ENCODE data around the gene OGT. TPM values are rescaled to one million over a fixed set of nuclear protein-coding genes. Genes with fewer than 3 reads are reported as not detected.
A peak's percentile ranks its signal among the peaks of the same experiment; 100 is the strongest.

The OGT gene
- polyA plus RNA-seq, 3 donors: 11.7 to 310 (median 14.0) TPM

DNA sequence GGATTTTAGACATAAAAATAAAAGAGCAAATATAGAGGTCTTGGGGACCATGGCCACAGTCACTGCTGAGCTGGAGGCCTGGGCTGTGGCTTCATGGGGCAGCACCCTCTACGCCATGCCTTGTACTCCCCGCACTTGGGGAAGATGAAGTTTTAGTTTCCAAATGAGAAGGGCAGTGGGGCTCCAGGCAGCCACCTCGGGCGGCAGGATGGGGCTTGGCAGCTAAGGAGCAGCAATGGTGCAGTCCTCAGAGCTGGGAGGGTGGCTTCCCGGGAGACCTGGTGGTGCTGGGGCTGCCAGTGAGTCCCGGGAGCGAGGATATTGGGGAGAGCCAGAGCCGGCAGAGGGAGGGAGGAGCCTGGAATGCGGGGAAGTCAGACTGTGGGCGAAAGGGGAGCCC lies 83.0 kb downstream of the OGT start:
- no peaks in the 10 kb centered on the region for H4K20me1 ChIP-seq (ENCODE audit: insufficient read depth, low read length)
- peaks cover 16% of the 10 kb centered on the region for H3K4me1 Mint-ChIP-seq
- TF ChIP-seq, protein P1, sequence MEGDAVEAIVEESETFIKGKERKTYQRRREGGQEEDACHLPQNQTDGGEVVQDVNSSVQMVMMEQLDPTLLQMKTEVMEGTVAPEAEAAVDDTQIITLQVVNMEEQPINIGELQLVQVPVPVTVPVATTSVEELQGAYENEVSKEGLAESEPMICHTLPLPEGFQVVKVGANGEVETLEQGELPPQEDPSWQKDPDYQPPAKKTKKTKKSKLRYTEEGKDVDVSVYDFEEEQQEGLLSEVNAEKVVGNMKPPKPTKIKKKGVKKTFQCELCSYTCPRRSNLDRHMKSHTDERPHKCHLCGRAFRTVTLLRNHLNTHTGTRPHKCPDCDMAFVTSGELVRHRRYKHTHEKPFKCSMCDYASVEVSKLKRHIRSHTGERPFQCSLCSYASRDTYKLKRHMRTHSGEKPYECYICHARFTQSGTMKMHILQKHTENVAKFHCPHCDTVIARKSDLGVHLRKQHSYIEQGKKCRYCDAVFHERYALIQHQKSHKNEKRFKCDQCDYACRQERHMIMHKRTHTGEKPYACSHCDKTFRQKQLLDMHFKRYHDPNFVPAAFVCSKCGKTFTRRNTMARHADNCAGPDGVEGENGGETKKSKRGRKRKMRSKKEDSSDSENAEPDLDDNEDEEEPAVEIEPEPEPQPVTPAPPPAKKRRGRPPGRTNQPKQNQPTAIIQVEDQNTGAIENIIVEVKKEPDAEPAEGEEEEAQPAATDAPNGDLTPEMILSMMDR (IDR thresholded peaks at IDR 0.05): no peak
- no peaks in the 10 kb centered on the region for H3K9me3 ChIP-seq (replicated peaks in 1 of 2; ENCODE audit: control insufficient read depth in 1 of 2, insufficient read depth in 1 of 2, low read length in 2 of 2)
- H3K4me3 ChIP-seq (replicated peaks in 1 of 3; ENCODE audit: low read depth in 2 of 3, low read length in 3 of 3): no peak overlapping the region
- peaks cover 12 to 30% of the 10 kb centered on the region in 2 donors for H3K36me3 ChIP-seq (replicated peaks in 1 of 2; ENCODE audit: control insufficient read depth in 1 of 2, insufficient read depth in 2 of 2, low read length in 2 of 2)
- WGBS (ENCODE audit: insufficient coverage): 100% methylated on average over 1 of the region's 10 CpGs
- H3K4me2 ChIP-seq (replicated peaks; ENCODE audit: extremely low read depth, low read length, poor library complexity, severe bottlenecking): no peak overlapping the region
- H3K4me1 ChIP-seq (ENCODE audit: control insufficient read depth in 1 of 2, insufficient read depth in 2 of 2, low read length in 2 of 2): peaks cover 12 to 14% of the 10 kb centered on the region in 2 donors
- peaks cover 0 to 2% (median 0%) of the 10 kb centered on the region in 7 donors for H3K9me3 Mint-ChIP-seq
- no peak overlapping the region for H3K27ac Mint-ChIP-seq
- no peak overlapping the region for H3K9ac ChIP-seq (ENCODE audit: insufficient read depth, low read length, poor library complexity, severe bottlenecking)
- H3K27me3 Mint-ChIP-seq (ENCODE audit: low read depth in 3 of 3): peaks cover 0 to 3% (median 2%) of the 10 kb centered on the region in 3 donors
- no peak overlapping the region for H3K27ac ChIP-seq (ENCODE audit: low read depth in 1 of 2, low read length in 2 of 2)
- DNase-seq: no peak
- H3K27me3 ChIP-seq (ENCODE audit: control insufficient read depth in 2 of 2, insufficient read depth in 2 of 2, low read length in 2 of 2): no peaks in the 10 kb centered on the region
- H3K4me3 Mint-ChIP-seq: no peak overlapping the region
- no peak overlapping the region for H2AFZ ChIP-seq (ENCODE audit: insufficient read depth, low read depth, low read length, poor library complexity, severe bottlenecking)
- no peaks in the 10 kb centered on the region for H3K79me2 ChIP-seq (ENCODE audit: insufficient read depth, low read length)
- H3K36me3 Mint-ChIP-seq: peaks cover 33 to 36% of the 10 kb centered on the region in 2 donors
- intact Hi-C loops (cut with micrococcal nuclease): no loop called here

- Histone ChIP-seq H3K4me3 (replicated peaks in 1 of 3; ENCODE audit: low read depth in 2 of 3, low read length in 3 of 3) (no peak overlapping the region), H3K9ac (ENCODE audit: insufficient read depth, low read length, poor library complexity, severe bottlenecking) (no peak overlapping the region), H3K79me2 (ENCODE audit: insufficient read depth, low read length) (no peaks in the 10 kb centered on the region), H3K27me3 (ENCODE audit: control insufficient read depth in 2 of 2, insufficient read depth in 2 of 2, low read length in 2 of 2) (no peaks in the 10 kb centered on the region), H3K36me3 (replicated peaks in 1 of 2; ENCODE audit: control insufficient read depth in 1 of 2, insufficient read depth in 2 of 2, low read length in 2 of 2) (peaks cover 7 to 21% of the 10 kb centered on the region in 2 donors), H4K20me1 (ENCODE audit: insufficient read depth, low read length) (no peaks in the 10 kb centered on the region), H2AFZ (ENCODE audit: insufficient read depth, low read depth, low read length, poor library complexity, severe bottlenecking) (no peak overlapping the region), H3K4me1 (ENCODE audit: control insufficient read depth in 1 of 2, insufficient read depth in 2 of 2, low read length in 2 of 2) (peaks cover 12 to 14% of the 10 kb centered on the region in 2 donors), H3K4me2 (replicated peaks; ENCODE audit: extremely low read depth, low read length, poor library complexity, severe bottlenecking) (no peak overlapping the region), H3K27ac (ENCODE audit: low read depth in 1 of 2, low read length in 2 of 2) (no peak overlapping the region), H3K9me3 (replicated peaks in 1 of 2; ENCODE audit: control insufficient read depth in 1 of 2, insufficient read depth in 1 of 2, low read length in 2 of 2) (no peaks in the 10 kb centered on the region)
- Mint-ChIP-seq H3K9me3 (peaks cover 0 to 2% (median 0%) of the 10 kb centered on the region in 7 donors), H3K4me3 (peak overlapping the region in 1 of 2 donors; percentile 12), H3K27me3 (ENCODE audit: low read depth in 3 of 3) (peaks cover 0 to 3% (median 2%) of the 10 kb centered on the region in 3 donors), H3K4me1 (peaks cover 16% of the 10 kb centered on the region), H3K36me3 (peaks cover 24 to 27% of the 10 kb centered on the region in 2 donors), H3K27ac (peak overlapping the region in 3 of 7 donors; percentile 10 to 46 (median 26))
- intact Hi-C loops (cut with micrococcal nuclease): no loop called here
- WGBS (ENCODE audit: insufficient coverage): 96% methylated on average over 9 of the region's 43 CpGs
- TF ChIP-seq, protein P1 (IDR thresholded peaks at IDR 0.05): no peak
- no peak for DNase-seq
Measured at GRCh38 chrX:71616672-71617529, 84.0 kb downstream of the OGT start.
